NCI-H146 treated with DMSO at 0.1 percent for 48 hours (cell line): Measurements from ENCODE around the gene DCHS2.

Experiments used
- DNase-seq: peaks from one replicate; lab custom pipeline; 2025; ENCODE audit not compliant: unreplicated experiment; lab: John Stamatoyannopoulos, UW

The DCHS2 gene, protein sequence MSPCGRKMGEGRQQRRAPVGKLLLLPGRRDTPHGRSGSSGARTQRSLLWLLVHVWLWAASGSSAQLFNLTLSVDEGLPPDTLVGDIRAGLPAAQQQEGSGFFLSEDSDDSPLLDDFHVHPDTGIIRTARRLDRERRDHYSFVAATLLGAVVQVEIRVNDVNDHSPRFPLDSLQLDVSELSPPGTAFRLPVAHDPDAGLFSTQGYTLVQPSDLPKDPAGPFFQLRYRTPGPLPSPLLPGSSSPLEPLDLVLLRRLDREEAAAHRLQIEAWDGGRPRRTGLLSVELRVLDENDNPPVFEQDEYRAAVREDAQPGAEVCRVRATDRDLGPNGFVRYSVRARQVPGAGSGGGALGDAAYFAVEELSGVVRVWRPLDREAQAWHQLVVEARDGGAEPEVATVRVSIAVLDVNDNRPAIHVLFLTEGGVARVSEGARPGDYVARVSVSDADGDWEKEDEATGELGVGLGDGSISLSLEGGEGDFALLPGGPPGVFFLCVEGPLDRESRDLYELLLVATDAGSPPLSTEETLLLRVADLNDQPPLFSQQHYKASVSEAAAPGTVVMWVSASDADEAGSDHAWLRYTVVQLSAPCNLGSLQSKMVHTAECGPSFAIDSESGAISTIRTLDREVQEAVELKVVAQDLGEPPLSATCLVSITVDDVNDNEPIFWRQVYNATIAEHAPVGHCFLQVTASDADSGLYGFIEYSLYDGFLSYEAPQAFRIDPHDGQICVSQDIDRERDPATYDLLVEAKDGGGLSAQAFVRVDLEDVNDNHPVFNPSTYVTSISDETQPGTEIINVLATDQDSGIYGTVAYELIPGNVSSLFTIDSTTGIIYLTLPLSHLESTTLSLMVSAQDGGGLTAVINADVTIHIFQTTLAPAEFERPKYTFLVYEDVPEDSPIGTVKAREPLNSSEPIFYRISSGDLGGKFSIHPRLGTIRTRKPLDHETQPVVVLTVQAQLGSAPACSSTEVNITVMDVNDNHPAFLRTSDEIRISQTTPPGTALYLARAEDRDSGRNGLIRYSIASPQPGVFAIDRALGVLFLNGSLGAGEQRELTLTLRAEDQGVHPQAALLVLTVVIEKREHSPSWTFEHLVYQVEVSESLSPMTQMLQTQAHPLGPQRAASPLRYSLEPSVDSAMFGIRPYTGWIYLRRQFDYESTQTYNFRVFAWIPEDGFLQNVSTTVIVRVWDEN (N-terminal part only)

DNA sequence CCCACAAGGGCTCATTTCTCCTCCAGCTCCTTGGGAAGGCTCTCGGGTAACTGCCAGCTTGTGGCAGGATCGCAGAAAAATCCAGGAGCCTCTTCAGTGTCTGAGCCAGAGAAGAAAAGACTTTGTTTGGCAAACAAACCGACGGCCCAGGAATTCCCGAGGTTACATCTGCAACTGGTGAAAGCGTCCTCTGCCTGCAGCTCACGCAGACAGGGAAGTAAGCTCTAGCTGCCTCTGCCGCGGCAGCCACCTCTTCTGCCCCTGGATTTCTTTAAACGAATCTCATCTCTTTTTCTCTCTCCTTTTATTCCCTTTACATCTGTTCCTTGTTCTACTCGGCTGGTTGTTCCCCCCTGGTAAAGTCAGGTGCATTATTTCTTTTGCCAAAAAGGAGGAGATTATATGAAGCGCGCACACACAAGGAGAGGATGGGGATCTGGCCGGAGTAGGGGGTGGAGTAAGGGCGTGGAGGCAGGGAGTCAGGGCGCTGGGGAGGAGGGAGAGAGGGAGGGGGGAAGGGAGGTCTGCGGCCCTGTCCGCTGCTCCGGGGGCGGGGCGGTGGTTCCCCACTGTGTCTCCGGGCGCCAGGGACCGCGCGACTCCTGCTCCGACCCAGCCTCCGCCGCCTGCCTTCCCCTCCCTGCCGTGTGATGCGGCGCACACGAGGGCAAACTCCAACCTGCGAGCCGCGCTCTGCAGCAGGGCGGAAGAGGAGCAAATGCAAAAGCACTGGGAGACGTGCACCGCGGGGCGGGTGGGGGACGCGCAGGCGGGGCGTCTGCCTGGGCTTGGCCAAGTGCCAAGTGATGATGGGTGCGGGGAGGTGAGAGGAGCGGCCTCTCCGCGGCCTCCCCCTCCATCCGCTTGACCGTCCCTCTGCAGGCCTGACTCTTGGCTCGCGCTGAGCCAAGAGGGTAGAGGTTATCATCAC is at the start of gene DCHS2:
Gene DCHS2 (minus strand): TSS at position 459 of the 931 bp plus-strand sequence. CDS start 444 bp downstream, at position 15.
- peak; percentile 19 for DNase-seq

DNA sequence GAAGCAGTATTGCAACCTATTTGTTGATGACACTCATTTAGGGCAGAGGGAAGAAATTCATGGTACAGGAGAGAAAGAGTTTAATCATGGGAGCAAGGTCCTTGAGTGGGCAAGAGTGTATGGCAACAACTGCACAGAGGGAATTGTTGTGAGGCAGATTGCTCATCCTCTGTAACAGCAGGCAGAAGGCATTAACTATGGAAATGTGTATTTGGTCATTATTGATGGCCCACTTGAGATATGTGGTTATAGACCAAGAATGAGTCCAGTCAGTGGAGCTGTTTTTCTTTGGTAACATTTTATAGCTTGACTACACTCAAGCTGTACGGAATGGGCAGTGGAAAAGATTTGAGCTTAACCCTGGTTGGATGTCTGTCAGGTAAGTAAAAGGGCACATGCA is 42.7 kb upstream of the DCHS2 start:
- no peak for DNase-seq

DNA sequence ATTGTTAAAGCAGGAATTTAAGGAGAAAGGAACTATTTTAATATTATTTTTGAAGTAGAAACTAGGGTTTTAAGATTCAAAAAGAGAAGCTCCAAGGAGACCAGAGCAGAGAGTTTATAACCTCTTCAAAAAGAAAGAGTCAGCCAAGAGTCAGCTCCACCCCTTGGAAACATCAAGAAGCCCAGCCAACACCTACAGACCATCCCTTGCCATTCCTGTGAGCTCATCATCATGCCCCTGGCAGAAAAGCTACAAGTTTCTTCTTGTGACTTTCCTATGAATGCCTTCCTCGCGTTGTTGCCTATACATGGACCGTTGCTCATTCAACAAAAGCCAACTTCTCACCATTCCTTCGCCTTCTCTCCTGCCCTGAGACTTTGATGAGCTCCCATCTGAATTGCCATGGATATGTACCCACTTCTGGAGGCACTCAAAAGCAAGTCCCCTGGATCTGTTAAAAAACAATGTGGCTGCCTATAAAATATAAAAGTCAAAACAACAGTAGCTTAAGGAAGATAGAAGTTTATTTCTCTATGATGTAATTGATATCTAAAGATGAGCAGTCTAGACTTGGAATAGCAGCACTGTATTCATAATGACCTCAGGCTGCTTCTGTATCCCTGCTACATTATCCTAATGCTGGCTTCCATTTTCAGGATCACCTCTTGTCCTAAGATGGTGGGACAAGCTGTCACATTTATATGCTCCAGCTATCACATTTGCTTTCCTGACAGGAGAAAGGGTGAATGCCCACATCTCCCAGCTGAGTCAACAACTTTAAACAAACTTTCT is 38.3 kb upstream of the DCHS2 start:
- no peak for DNase-seq

DNA sequence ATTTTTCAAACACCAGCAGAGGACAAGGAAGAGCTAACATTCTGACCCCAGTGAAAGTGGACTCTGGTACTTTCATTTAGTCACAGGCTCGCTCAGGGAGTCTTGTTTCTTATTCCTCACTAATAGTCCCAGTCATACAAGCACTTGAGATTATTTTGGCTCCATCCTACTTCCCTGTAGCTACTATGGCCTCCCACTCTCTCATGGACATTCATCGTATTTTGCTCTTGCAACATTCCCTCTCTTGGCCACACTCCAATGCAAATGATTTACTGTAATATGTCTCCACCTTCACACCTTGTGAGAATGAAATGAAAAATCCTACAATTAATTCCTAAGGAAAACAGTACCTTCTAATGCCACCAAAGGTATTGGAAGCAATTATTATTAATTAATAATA is 37.3 kb upstream of the DCHS2 start:
- no peak for DNase-seq

DNA sequence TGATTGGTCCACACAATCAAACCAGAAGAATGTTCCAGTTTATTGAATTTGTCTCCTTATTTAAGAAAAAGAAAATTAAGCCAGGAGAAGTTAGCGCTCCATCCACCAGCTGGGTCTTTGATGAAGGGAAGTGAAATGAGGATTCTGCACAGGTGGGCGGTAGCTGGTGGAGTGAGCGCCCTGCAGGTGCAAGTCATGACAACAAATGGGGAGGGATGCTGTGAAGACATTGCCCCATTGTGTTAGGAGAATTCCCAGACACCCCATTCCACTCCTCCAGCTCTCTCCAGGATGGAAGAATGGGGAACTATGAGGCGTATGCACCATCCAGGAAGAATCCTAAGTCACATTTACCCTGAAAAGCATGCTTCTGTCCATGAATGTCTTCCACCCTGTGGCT is 35.7 kb upstream of the DCHS2 start:
- no peak for DNase-seq

DNA sequence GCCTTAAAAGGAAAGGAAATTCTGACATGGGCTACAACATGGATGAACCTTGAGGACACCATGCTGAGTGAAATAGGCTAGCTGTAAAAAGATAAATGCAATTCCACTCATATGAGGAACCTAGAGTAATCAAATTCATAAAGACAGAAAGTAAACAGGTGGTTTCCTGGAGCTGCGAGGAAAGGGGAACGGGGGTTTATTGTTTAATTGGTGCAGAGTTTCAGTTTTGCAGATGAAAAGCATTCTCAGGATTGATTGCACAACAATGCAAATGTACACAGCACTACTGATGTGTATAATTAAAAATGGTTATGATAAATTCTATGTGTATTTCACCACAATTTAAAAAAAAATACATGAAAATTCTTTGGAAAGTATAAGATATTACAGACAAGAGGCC is 34.6 kb upstream of the DCHS2 start:
- DNase-seq: no peak

DNA sequence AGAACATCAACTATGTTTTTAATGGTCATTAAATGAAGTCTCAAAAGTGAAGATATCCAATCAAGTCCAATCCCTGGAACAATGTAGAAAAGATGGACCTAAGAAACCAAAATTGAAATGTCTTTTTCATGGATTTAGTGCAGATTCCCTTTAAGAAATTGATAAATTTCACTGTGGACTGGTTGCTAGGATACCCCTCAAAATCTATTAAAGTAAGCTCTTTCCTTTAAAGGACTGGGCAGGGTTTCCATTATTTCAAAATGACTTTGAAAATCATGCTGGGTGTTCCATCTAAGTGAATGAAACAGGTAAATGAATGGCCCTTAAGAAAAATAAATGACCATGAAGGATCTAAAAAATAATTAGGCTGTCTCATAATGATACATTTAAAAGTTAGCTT is 30.0 kb upstream of the DCHS2 start:
- DNase-seq: no peak

DNA sequence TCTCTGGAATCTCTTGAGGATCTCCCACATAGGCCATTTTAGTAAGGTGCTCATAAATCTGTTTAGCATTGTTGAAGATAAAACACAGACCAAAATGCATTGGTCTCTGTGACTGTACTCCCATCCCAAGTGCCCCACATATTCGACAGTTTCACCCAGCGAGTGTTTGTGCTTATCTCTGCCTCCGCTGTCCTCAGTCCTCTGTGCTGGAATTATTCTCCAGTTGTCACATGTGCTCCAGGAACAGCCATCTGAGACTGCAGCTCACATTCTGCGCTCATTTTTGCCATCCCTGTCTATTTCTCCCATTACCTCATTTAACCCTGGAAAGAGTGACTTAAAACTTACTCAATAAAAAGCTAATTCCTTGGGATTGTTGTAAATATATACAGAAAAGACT is 27.6 kb upstream of the DCHS2 start:
- no peak for DNase-seq

DNA sequence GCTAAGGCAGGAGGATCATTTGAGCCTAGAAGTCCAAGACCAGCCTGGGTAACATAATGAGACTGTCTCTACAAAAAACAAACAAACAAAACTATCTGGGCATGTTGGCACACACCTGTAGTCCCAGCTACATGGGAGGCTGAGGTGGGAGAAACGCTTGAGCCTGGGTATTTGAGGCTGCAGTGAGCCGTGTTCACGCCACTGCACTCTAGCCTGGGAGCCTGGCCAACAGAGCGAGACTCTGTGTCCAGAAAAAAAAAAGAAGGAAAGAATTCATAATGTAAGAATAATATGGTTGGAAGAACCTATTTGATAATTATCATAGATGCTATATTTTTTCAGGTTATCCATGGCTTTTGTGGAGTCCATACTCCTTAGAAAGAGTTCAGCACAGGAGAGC is 26.0 kb upstream of the DCHS2 start:
- DNase-seq: no peak

DNA sequence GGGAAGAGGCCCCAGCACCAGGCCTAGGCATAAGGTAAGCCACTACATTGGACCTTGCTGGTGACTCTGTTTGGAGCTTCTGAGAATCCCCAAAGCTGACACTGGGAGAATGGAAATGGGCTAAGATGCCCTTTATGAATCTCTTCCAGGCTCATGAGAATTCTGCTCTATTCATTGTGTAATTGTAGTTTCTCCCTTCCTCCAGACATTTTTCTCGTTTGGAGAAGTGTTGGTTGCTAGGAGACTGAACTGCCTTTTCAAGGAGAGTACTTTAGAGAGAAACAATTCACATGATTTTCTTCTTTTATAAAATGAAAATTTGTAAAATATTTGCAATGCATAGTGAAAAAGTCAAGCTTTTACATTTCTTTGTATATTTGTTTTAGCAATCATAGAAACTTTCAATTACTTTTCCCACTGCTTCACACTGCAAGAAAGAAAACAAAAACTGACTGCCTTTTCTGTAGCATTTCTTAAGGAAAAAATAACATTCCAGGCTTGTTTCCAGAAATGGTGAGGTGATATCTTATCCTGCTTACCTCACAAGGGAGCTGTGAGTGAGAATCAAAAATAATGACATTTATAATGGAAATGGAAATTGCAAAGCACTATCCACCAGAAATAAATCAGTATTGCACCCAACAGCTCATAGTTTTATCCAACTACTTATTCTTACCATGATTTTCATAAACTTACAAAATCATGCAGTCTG is 24.9 kb upstream of the DCHS2 start:
- no peak for DNase-seq

DNA sequence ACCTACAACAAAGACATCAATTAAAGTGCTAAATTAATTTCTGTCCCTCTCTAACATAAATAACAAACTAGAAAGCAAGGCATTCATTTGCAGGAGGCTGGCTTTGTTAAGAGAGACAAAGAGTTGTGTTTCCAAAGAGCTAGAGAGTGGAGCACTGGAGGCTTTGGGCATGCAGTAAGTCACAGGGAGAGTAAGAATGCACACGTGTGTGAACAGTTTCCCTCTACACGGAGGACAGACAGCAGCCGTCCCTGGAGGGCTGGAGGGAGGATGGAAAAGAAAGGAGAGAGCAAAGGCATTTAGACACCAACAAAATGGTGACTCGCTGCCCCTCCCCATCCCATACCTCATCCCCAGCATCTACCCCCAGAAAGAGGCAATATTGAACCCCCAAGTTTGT is 20.4 kb upstream of the DCHS2 start:
- no peak for DNase-seq

DNA sequence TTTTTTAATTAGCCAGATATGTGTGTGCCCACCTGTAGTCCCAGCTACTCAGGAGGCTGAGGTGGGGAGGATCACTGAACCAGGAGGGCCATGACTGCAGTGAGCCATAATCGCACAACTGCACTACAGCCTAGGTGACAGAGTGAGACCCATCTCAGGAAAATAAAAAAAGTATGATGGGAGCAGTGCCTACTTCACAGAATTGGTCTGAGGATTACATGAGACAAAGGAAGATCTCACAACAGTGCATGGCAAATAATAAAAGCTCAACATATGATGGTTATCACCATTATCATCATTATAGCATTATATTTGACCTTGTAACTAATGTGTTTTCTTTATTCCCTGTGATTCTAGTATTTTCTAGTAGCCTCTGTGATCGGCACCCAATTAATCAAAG is 19.9 kb upstream of the DCHS2 start:
- no peak for DNase-seq

DNA sequence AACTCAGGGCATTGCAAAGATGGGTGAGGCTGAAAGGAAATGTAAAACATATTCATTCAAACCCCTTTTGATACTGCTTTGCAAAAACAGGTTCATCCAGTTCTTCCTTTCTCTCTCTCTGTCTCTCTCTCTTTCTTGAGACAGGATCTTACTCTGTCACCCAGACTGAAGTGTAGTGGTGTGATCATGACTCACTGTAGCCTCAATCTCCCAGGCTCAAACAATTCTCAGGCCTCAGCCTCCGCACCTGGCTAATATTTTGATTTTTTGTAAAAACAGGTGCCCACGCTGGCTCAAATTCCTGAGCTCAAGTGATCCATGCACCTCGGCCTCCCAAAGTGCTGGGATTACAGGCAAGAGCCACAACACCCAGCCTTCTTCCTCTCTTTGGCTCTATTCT is 15.6 kb upstream of the DCHS2 start:
- no peak for DNase-seq

DNA sequence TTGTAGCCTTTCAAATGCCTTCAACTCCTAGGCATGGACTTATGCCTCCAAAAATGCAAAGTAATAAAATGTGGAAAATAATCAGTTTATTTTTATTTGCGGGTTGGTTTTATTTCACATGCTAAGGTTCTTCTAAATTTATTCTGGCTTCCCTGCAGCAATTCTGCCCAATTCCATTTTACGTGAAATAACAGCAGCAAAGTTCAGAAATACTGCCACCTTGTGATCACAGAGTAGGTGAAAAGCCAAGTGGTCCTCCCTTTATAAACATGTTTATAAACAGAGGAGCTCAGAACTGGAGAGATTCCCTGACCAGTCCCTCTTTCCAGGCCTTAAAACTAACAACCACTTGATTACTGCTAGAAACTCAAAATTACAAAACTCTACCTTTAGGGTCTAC is 14.7 kb upstream of the DCHS2 start:
- DNase-seq: no peak

DNA sequence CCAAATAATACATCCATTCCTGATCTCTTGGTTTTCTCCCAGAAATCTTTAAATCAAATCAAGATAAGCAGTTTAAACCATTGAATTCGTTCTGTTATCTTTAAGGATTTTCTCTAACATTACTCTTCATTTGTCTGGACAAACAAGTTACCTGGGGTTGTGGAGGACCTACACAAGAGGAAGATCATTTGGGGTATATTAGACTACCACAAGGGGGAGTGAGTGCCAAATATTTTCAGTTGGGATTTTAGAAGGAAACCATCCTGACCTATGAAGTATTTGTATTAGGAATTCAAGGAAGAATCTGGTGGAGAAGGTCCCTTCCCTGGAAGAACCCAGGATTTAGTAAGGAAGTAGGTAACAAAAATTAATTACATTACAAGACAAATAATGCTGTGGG is 12.0 kb upstream of the DCHS2 start:
- DNase-seq: peak; percentile 7

DNA sequence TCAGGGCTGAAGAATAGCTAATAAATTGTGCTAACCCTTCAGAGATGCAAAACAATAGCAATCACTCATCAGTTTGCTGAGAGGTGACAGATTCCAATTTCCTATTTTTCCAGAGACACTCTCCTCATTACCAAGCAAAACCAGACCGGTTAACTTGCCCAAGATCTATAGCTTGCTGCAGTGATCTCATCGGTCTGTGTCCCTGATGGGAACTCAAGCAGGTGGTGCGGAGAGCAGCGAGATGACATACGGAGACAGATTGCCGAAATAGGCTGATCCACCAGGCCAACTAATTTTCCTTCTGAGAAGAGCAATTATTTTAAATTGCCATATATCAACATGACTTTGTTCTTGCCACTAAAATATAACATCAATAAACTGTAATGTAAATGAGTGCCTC is 10.5 kb upstream of the DCHS2 start:
- no peak for DNase-seq

DNA sequence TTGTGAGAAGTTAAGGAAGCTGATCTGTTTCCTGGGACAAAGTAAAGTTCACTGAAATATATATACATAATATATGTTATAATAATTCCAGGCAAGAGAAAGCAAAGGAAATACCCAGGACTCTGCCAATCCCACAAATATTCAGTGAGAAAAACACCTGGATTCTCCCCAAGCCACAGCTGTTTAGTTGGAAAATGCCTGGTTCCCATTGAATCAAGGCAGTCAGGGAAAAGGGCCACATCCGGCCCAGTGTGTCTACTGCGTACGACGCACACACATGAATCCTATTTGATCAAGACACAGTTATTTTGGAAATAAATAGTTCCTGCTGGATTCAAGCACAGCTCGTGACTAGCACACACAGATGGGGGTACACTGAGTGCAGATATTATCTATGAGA is 6.3 kb upstream of the DCHS2 start:
- no peak for DNase-seq

DNA sequence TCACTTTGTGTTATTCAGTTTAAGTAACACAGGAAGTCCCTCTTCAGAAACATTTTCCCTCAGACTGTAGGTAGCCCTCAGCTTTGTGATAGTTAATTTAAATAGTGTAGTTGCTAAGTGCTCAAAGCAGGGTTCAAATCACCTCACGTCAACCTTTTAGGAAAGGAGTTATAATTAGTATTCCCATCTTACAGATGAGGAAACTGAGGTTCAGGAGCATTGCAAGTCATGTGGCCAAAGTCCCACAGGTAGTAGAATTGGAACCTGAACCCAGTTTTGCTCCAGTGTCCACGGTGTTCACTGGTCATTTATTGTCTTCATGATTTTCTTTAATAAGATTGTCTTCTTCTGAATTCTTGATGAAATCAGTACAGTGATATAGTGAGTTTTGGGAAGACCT is 4.3 kb upstream of the DCHS2 start:
- no peak for DNase-seq

DNA sequence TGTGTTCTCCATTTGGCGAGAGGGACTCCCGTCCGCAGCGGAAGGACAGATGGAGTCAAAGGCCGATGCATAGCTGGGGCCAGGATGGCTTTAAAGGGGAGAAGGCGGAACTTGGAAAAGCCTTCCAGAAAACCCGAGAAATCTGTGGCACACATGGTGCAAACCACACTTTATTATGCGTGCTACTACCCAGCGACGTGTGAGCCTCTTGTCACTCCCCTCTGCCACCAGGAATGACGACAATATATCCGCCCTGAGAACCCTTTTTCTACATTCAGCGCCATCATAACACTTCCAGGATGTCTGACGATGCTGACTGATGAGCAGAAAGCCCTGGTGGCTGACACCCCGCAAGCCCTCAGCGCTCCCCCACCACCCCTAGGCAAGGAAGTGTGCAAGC is 689 bp upstream of the DCHS2 start:
- no peak for DNase-seq
